ENCODE measurements around the gene GZMM. TPM values are rescaled to one million over a fixed set of nuclear protein-coding genes. Genes with fewer than 3 reads are reported as not detected.

GZMM gene
- total and polyA plus RNA-seq, 7 donors, result 0.49 to 11.2 TPM; not detected in 5

GRCh38 chr19:533364-534058 is 10.3 kb upstream of the GZMM start:
- H3K27ac ChIP-seq, result peak overlapping the region; percentile 92 to 99 (median 98)
- peak overlapping the region; percentile 78 to 98 (median 94) for H3K4me3 ChIP-seq
- WGBS, 2 donors, result 41 to 47% methylated on average over 25 of the region's 25 CpGs
- intact Hi-C loops (cut with DNase I), result loop anchor here (1.0 to 2.0 kb wide), 3 partner anchors 39 to 267 kb away; partner anchors contain the start of genes BSG and POLRMT
- H3K36me3 ChIP-seq, result peaks cover 18 to 30% (median 23%) of the 10 kb centered on the region in 4 donors
- H3K4me1 ChIP-seq, result peaks cover 0 to 43% (median 40%) of the 10 kb centered on the region in 4 donors
- H3K27me3 ChIP-seq, result no peaks in the 10 kb centered on the region
- TF ChIP-seq EP300 (IDR thresholded peaks at IDR 0.05) (no peak), POLR2A (IDR thresholded peaks at IDR 0.05) (no peak), CTCF (IDR thresholded peaks at IDR 0.05) (no peak), POLR2AphosphoS5 (IDR thresholded peaks at IDR 0.05) (no peak)
- no peaks in the 10 kb centered on the region for H3K9me3 ChIP-seq
- peak; percentile 67 for DNase-seq

- DNase-seq, result peak; percentile 64
- Histone ChIP-seq H3K4me3 (peak overlapping the region in 3 of 4 donors; percentile 78 to 94 (median 93)), H3K27me3 (no peaks in the 10 kb centered on the region), H3K4me1 (peaks cover 0 to 49% (median 42%) of the 10 kb centered on the region in 4 donors), H3K9me3 (no peaks in the 10 kb centered on the region), H3K36me3 (peaks cover 24 to 36% (median 29%) of the 10 kb centered on the region in 4 donors), H3K27ac (peak overlapping the region; percentile 92 to 99 (median 98))
- 85 to 86% methylated on average over 14 of the region's 14 CpGs for WGBS, 2 donors
- intact Hi-C loops (cut with DNase I), result no loop called here
- TF ChIP-seq POLR2AphosphoS5 (IDR thresholded peaks at IDR 0.05) (no peak), CTCF (IDR thresholded peaks at IDR 0.05) (no peak), POLR2A (IDR thresholded peaks at IDR 0.05) (no peak), EP300 (IDR thresholded peaks at IDR 0.05) (no peak)
These were observed 9.8 kb upstream of the GZMM start for GRCh38 chr19:534088-534487.

DNA sequence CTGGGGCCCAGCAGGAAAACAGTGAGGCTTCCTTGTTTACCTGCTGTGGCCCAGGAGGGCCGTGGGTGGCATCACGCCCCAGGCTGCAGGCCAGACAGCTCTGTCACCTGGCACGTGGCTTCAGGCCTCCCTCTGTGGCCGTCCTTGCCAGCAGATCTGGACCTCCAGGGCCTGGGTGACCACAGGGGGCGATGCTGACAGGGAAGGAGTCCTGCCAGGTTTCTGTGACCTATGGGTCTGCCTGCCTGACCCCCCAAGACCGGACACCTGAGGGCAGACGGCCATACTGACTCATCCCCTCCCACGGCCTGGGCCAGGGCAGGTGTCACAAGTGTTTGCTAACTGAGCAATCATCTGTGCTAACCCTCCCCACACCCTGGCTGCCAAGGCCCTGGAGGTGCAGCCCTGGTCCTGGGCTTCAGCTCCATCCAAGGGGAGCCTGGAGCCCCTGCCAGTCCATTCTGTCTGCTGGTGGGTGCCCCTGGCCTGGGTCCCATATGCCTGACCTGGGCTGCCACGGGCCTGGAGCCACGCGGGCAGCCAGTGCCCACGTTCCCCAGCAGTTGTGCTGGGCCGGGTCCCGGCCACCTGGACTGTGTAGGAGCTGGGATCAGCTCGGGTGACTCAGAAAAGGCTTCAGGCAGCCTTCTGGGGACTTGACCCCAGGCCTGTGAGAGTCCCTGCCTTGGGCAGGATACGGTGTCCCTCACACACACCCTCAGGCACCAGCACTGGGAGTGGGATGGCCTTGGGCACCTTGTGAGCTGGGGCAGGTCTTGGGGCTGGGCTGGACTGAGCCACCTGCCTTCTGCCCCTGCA is 8.6 kb upstream of the GZMM start:
- intact Hi-C loops (cut with DNase I), result no loop called here
- Histone ChIP-seq H3K4me3 (no peak overlapping the region), H3K9me3 (no peaks in the 10 kb centered on the region), H3K27ac (peak overlapping the region; percentile 7 to 53 (median 36)), H3K4me1 (peaks cover 0 to 52% (median 45%) of the 10 kb centered on the region in 4 donors), H3K36me3 (peaks cover 30 to 43% (median 34%) of the 10 kb centered on the region in 4 donors), H3K27me3 (no peaks in the 10 kb centered on the region)
- WGBS, 2 donors, result 65 to 76% methylated on average over 16 of the region's 16 CpGs
- DNase-seq, result peak; percentile 66
- TF ChIP-seq POLR2AphosphoS5 (IDR thresholded peaks at IDR 0.05) (no peak), POLR2A (IDR thresholded peaks at IDR 0.05) (no peak), CTCF (IDR thresholded peaks at IDR 0.05) (no peak), EP300 (IDR thresholded peaks at IDR 0.05) (no peak)

- intact Hi-C loops (cut with DNase I), result no loop called here
- H3K4me3 ChIP-seq, result no peak overlapping the region
- H3K27me3 ChIP-seq, result no peaks in the 10 kb centered on the region
- no peak for DNase-seq
- H3K36me3 ChIP-seq, result peaks cover 32 to 49% (median 37%) of the 10 kb centered on the region in 4 donors
- H3K27ac ChIP-seq, result no peak overlapping the region
- H3K9me3 ChIP-seq, result no peaks in the 10 kb centered on the region
- peaks cover 0 to 44% (median 39%) of the 10 kb centered on the region in 4 donors for H3K4me1 ChIP-seq
- TF ChIP-seq POLR2AphosphoS5 (IDR thresholded peaks at IDR 0.05), result no peak
- no peak for TF ChIP-seq POLR2A (IDR thresholded peaks at IDR 0.05)
- TF ChIP-seq CTCF (IDR thresholded peaks at IDR 0.05), result no peak
- no peak for TF ChIP-seq EP300 (IDR thresholded peaks at IDR 0.05)
- WGBS, 2 donors, result 92 to 94% methylated on average over 55 of the region's 55 CpGs
These were observed 7.6 kb upstream of the GZMM start for GRCh38 chr19:536031-536880.
